ENCODE measurements around the gene SARDH. TPM values are rescaled to one million over a fixed set of nuclear protein-coding genes. Genes with fewer than 3 reads are reported as not detected.

SARDH gene
- total RNA-seq, 4 donors from 2014 or later, result 0.32 to 0.98 (median 0.44) TPM; not detected in 1

DNA sequence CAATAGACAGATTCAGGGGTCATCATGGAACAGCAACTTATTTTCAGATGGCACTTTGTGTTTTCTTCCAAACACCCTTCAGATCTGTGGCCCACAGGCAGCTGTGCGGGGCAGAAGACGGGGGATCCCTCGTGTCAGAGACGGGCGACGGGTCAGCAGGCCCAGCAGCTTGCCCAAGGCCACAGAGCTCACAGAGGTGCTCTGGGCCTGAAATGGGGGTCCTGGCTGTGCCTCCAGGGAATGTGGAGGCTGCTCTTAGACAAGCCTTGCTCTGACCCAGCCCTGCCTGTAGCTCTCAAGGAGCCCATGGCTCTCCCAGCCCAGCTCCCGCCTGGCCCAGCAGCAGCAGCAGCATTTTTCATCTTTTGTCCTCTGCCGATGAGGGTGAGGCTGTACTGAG is 40.9 kb upstream of the SARDH start:
- WGBS, result 97% methylated on average over 5 of the region's 8 CpGs
- no peaks in the 10 kb centered on the region for H3K4me1 ChIP-seq
- no peaks in the 10 kb centered on the region for H3K27me3 ChIP-seq
- H3K36me3 ChIP-seq, result peaks cover 55% of the 10 kb centered on the region
- TF ChIP-seq POLR2AphosphoS5 (IDR thresholded peaks at IDR 0.05) (no peak), EP300 (IDR thresholded peaks at IDR 0.05) (no peak)
- TF ChIP-seq, protein P1, sequence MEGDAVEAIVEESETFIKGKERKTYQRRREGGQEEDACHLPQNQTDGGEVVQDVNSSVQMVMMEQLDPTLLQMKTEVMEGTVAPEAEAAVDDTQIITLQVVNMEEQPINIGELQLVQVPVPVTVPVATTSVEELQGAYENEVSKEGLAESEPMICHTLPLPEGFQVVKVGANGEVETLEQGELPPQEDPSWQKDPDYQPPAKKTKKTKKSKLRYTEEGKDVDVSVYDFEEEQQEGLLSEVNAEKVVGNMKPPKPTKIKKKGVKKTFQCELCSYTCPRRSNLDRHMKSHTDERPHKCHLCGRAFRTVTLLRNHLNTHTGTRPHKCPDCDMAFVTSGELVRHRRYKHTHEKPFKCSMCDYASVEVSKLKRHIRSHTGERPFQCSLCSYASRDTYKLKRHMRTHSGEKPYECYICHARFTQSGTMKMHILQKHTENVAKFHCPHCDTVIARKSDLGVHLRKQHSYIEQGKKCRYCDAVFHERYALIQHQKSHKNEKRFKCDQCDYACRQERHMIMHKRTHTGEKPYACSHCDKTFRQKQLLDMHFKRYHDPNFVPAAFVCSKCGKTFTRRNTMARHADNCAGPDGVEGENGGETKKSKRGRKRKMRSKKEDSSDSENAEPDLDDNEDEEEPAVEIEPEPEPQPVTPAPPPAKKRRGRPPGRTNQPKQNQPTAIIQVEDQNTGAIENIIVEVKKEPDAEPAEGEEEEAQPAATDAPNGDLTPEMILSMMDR (IDR thresholded peaks at IDR 0.05), result no peak
- H3K9me3 ChIP-seq, result no peaks in the 10 kb centered on the region
- H3K27ac ChIP-seq, result no peak overlapping the region
- no peak overlapping the region for H3K4me3 ChIP-seq
- no peak for DNase-seq (ENCODE audit: low spot score in 2 of 2)

DNA sequence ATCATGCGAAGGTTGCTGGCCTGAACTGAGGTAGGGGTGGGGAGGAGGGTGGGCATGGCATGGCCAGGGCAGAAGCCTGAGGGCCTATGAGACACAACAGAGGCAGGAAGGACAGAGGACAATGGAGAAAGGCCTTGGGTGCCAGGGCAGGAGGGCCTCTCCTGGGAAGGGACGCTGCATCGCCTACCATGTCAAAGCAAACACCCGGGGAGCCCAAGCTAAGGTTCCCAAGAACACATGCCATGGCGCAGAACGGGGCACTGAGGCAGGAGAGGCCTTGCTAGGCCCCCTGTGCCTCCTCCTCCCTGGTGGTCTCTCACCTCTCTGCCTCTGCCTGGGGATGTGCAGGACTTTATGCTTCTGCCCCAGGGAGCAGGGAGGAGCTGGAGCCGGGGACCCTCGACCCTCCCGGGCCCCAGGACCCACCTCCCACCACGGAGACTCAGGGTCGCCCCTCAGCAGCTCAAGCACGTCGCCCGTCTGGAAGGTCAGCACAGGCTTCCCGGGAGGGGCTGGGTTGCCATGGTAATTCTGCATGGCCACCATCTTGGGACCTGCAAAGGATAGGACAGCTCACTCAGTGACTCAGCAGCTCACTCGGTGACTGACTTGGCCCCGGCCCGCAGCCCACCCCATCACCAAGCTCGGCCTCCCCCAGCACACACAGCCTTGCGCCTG is 40.3 kb upstream of the SARDH start:
- Histone ChIP-seq H3K4me3 (no peak overlapping the region), H3K27me3 (no peaks in the 10 kb centered on the region), H3K9me3 (no peaks in the 10 kb centered on the region), H3K27ac (no peak overlapping the region), H3K4me1 (no peaks in the 10 kb centered on the region), H3K36me3 (peaks cover 61% of the 10 kb centered on the region)
- no peak for DNase-seq (ENCODE audit: low spot score in 2 of 2)
- 95% methylated on average over 11 of the region's 20 CpGs for WGBS
- no peak for TF ChIP-seq POLR2AphosphoS5 (IDR thresholded peaks at IDR 0.05)
- TF ChIP-seq, protein P1 (IDR thresholded peaks at IDR 0.05), result no peak
- no peak for TF ChIP-seq EP300 (IDR thresholded peaks at IDR 0.05)
- TF ChIP-seq POLR2A (IDR thresholded peaks at IDR 0.05), result no peak

DNA sequence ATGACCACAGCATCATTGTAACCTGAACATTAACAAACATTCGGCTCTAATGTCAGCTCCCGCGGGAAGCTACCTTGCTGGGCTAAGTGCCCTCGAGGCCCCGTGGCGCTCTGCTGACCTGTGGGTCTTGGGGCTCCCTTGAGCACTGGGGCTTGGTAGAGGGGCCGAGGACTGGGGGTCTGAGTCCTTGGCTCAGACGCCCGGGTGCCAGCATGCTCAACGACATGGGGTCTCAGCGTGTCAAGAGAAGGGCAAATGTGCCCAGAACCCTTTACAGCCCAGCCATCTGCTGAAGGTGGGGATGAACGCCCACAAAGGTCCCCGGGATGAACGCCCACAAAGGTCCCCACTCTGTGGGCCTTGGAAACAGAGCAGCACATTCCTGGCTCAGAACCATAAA is 39.7 kb upstream of the SARDH start:
- no peak for DNase-seq (ENCODE audit: low spot score in 2 of 2)
- Histone ChIP-seq H3K4me3 (no peak overlapping the region), H3K4me1 (no peaks in the 10 kb centered on the region), H3K27me3 (no peaks in the 10 kb centered on the region), H3K27ac (no peak overlapping the region), H3K36me3 (peaks cover 61% of the 10 kb centered on the region), H3K9me3 (no peaks in the 10 kb centered on the region)
- TF ChIP-seq POLR2A (IDR thresholded peaks at IDR 0.05) (no peak), POLR2AphosphoS5 (IDR thresholded peaks at IDR 0.05) (no peak), EP300 (IDR thresholded peaks at IDR 0.05) (no peak)
- TF ChIP-seq, protein P1 (IDR thresholded peaks at IDR 0.05), result no peak
- 91% methylated on average over 6 of the region's 14 CpGs for WGBS

DNA sequence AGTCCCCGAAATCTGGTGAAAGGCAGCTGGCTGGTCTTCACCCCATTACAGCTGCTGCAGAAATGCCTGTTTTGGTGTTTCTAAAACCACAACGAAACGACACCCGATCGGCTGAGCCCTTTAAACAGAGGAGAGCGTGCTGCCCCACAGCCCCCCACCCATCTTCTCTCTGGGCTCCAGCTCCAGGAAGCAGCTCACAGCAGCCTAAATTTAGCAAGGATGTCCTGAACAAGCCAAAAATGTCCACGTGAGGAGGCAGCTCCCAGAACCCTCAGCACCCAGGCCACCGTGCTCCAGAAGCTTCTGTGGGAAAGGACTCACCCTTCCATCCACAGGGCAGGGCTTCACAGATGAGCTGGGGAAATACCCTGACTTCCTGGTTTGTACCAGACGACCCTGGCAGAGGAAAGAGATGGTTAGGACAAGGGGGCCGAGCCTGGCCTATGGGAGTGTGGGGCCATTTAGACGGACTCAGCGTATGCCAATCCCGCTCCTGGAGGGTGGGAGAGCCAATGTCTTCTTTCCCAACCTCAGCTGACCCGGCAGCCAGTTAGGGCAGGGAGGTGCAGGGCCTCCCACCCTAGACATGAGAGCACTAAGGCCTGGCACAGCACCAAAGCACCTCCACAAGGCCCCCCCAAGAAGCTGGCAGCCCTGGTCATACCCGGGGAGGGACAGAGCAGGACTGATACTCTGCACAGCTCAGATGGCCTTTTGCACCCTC is 39.1 kb upstream of the SARDH start:
- DNase-seq (ENCODE audit: low spot score in 2 of 2), result no peak
- Histone ChIP-seq H3K27ac (no peak overlapping the region), H3K4me1 (no peaks in the 10 kb centered on the region), H3K36me3 (peaks cover 67% of the 10 kb centered on the region), H3K27me3 (no peaks in the 10 kb centered on the region), H3K9me3 (no peaks in the 10 kb centered on the region), H3K4me3 (no peak overlapping the region)
- TF ChIP-seq, protein P1 (IDR thresholded peaks at IDR 0.05), result no peak
- TF ChIP-seq POLR2AphosphoS5 (IDR thresholded peaks at IDR 0.05) (no peak), POLR2A (IDR thresholded peaks at IDR 0.05) (no peak), EP300 (IDR thresholded peaks at IDR 0.05) (no peak)
- 88% methylated on average over 15 of the region's 15 CpGs for WGBS
